Upper lobe of left lung (tissue), 6 donors: ENCODE data around the gene CAMK1D. TPM values are rescaled to one million over a fixed set of nuclear protein-coding genes. Genes with fewer than 3 reads are reported as not detected.

Experiments used
- ATAC-seq, 2 donors: fragments of 200-7000 bp; cut with Tn5 transposase; one replicate each; pipeline ENCODE4 v1.9.1; 2022; ENCODE audit warnings: mild to moderate bottlenecking in 2 of 2, moderate library complexity in 2 of 2; ENCODE audit not compliant: low FRiP score in 2 of 2
- DNase-seq, 2 donors: peaks; one replicate each; pipeline ENCODE4 v3.0.0-alpha.2; 2019 to 2020
- H3K27ac ChIP-seq, 4 donors: fragments of 200-600 bp; sonication (generic); one replicate each; pipeline ENCODE4 v1.5.1; 2016 to 2019
- H3K27me3 ChIP-seq, 4 donors: fragments of 200-600 bp; sonication (generic); one replicate each; pipeline ENCODE4 v1.5.1; 2017 to 2019
- H3K36me3 ChIP-seq, 4 donors: fragments of 200-600 bp; sonication (generic); one replicate each; pipeline ENCODE4 v1.5.1; 2016 to 2019
- H3K4me1 ChIP-seq, 4 donors: fragments of 200-600 bp; sonication (generic); one replicate each; pipeline ENCODE4 v1.5.1; 2018 to 2019
- H3K4me3 ChIP-seq, 4 donors: fragments of 200-600 bp; sonication (generic); one replicate each; pipeline ENCODE4 v1.5.1; 2017 to 2019; ENCODE audit warnings: mild to moderate bottlenecking in 2 of 4, moderate library complexity in 1 of 4
- H3K9me3 ChIP-seq, 4 donors: fragments of 200-600 bp; sonication (generic); one replicate each; pipeline ENCODE4 v1.5.1; 2018 to 2019
- CTCF ChIP-seq, 6 experiments: fragments of 450-650 bp in 4 of 6; fragments of 200-600 bp in 2 of 6; sonication (generic) in 2 of 6; IDR thresholded peaks; one replicate each; pipeline ENCODE4 v1.5.1; 2016 to 2019; ENCODE audit warnings: antibody characterized with exemption in 6 of 6
- EP300 ChIP-seq, 4 donors: sonication (generic); formaldehyde crosslinking; IDR thresholded peaks; one replicate each; pipeline ENCODE4 v1.5.1; 2017; ENCODE audit warnings: antibody characterized with exemption in 4 of 4, control low read depth in 2 of 4
- POLR2A ChIP-seq, 4 donors: fragments of 450-650 bp; IDR thresholded peaks; one replicate each; pipeline ENCODE4 v1.5.1; 2016 to 2017; ENCODE audit warnings: antibody characterized with exemption in 4 of 4, mild to moderate bottlenecking in 2 of 4
- POLR2AphosphoS5 ChIP-seq, 2 donors: sonication (generic); formaldehyde crosslinking; IDR thresholded peaks; one replicate each; pipeline ENCODE4 v1.5.1; 2017; ENCODE audit warnings: antibody characterized with exemption in 2 of 2
- WGBS, 2 donors: methylation state at CpG; one replicate each; pipeline ENCODE4 v1.1.5; 2017 to 2018; 5-methylcytosine and 5-hydroxymethylcytosine counted together
- total RNA-seq, 6 donors: library from RNA; depleted of rRNA in 4 of 6; stranded (reverse); fragments of >200 nt in 4 of 6; gene quantifications; one replicate each; pipeline versions ENCODE4 v1.1.0 to v1.2.1, GENCODE V29; 2016 to 2021
- donor health status: DM: no; HTN: no; CAD: no; lungs with moderate emphysema.
- donor health status: DM: no; HTN: yes; CAD: no; lungs with severe emphysema.

Gene CAMK1D
- total RNA-seq, 6 donors from 2014 or later = 6.2 to 29.2 (median 19.0) TPM

GRCh38 chr10:12841826-12842225 lies 492.5 kb downstream of the CAMK1D start:
- Histone ChIP-seq H3K36me3 (no peaks in the 10 kb centered on the region), H3K9me3 (no peaks in the 10 kb centered on the region), H3K27me3 (no peaks in the 10 kb centered on the region), H3K27ac (no peak overlapping the region), H3K4me3 (no peak overlapping the region), H3K4me1 (peaks cover 6 to 16% (median 8%) of the 10 kb centered on the region in 4 donors)
- WGBS, 2 donors = 66 to 77% methylated on average over 13 of the region's 13 CpGs
- DNase-seq = no peak
- no peak for TF ChIP-seq POLR2A (IDR thresholded peaks at IDR 0.05)
- no peak for TF ChIP-seq EP300 (IDR thresholded peaks at IDR 0.05)
- no peak for TF ChIP-seq POLR2AphosphoS5 (IDR thresholded peaks at IDR 0.05)
- no peak for TF ChIP-seq CTCF (IDR thresholded peaks at IDR 0.05)
- ATAC-seq = no peak

GRCh38 chr10:12842310-12842709 lies 493.0 kb downstream of the CAMK1D start:
- no peaks in the 10 kb centered on the region for H3K36me3 ChIP-seq
- no peaks in the 10 kb centered on the region for H3K27me3 ChIP-seq
- TF ChIP-seq POLR2AphosphoS5 (IDR thresholded peaks at IDR 0.05) = no peak
- no peak for TF ChIP-seq CTCF (IDR thresholded peaks at IDR 0.05)
- no peak for TF ChIP-seq EP300 (IDR thresholded peaks at IDR 0.05)
- no peak for TF ChIP-seq POLR2A (IDR thresholded peaks at IDR 0.05)
- H3K27ac ChIP-seq = no peak overlapping the region
- no peaks in the 10 kb centered on the region for H3K9me3 ChIP-seq
- peaks cover 6 to 16% (median 8%) of the 10 kb centered on the region in 4 donors for H3K4me1 ChIP-seq
- ATAC-seq (no peak), DNase-seq (no peak)
- WGBS, 2 donors = 85 to 87% methylated on average over 3 to 6 of the region's 6 CpGs
- H3K4me3 ChIP-seq = no peak overlapping the region

- no peak for ATAC-seq
- H3K27me3 ChIP-seq = no peaks in the 10 kb centered on the region
- DNase-seq = no peak
- H3K4me1 ChIP-seq = peaks cover 6 to 16% (median 8%) of the 10 kb centered on the region in 4 donors
- H3K27ac ChIP-seq = no peak overlapping the region
- H3K9me3 ChIP-seq = no peaks in the 10 kb centered on the region
- no peak overlapping the region for H3K4me3 ChIP-seq
- 88 to 94% methylated on average over 12 of the region's 12 CpGs for WGBS, 2 donors
- no peaks in the 10 kb centered on the region for H3K36me3 ChIP-seq
- no peak for TF ChIP-seq EP300 (IDR thresholded peaks at IDR 0.05)
- no peak for TF ChIP-seq CTCF (IDR thresholded peaks at IDR 0.05)
- TF ChIP-seq POLR2A (IDR thresholded peaks at IDR 0.05) = no peak
- no peak for TF ChIP-seq POLR2AphosphoS5 (IDR thresholded peaks at IDR 0.05)
Observed at GRCh38 chr10:12843296-12843945, 494.1 kb downstream of the CAMK1D start.

- Histone ChIP-seq H3K27ac (peak overlapping the region in 1 of 4 donors; percentile 37), H3K4me1 (peaks cover 6 to 13% (median 8%) of the 10 kb centered on the region in 4 donors), H3K36me3 (no peaks in the 10 kb centered on the region), H3K4me3 (no peak overlapping the region), H3K9me3 (no peaks in the 10 kb centered on the region), H3K27me3 (no peaks in the 10 kb centered on the region)
- peak in 1 of 2 donors; percentile 11 for TF ChIP-seq POLR2AphosphoS5 (IDR thresholded peaks at IDR 0.05)
- no peak for TF ChIP-seq POLR2A (IDR thresholded peaks at IDR 0.05)
- no peak for DNase-seq
- 24 to 27% methylated on average over 10 to 11 of the region's 11 CpGs for WGBS, 2 donors
- ATAC-seq = peak in 1 of 2 donors; percentile 47
Observed at GRCh38 chr10:12844811-12845483, 495.6 kb downstream of the CAMK1D start.

GRCh38 chr10:12846718-12847117 lies 497.4 kb downstream of the CAMK1D start:
- Histone ChIP-seq H3K4me3 (no peak overlapping the region), H3K27me3 (no peaks in the 10 kb centered on the region), H3K27ac (no peak overlapping the region), H3K9me3 (no peaks in the 10 kb centered on the region), H3K36me3 (no peaks in the 10 kb centered on the region), H3K4me1 (peaks cover 6 to 11% (median 8%) of the 10 kb centered on the region in 4 donors)
- DNase-seq = no peak
- ATAC-seq = peak in 1 of 2 donors; percentile 28
- TF ChIP-seq EP300 (IDR thresholded peaks at IDR 0.05) (no peak), CTCF (IDR thresholded peaks at IDR 0.05) (no peak), POLR2A (IDR thresholded peaks at IDR 0.05) (no peak), POLR2AphosphoS5 (IDR thresholded peaks at IDR 0.05) (no peak)
- WGBS, 2 donors = 55 to 97% methylated on average over 1 of the region's 1 CpG
